Parathyroid adenoma (tissue), 2 donors: ENCODE measurements around the gene MRE11.

Source experiments
- H2AFZ ChIP-seq: fragments of 300-600 bp; sonication (generic); one replicate; pipeline ENCODE4 v1.7.0; 2017; ENCODE audit warnings: antibody characterized with exemption, mild to moderate bottlenecking
- H3K27ac ChIP-seq: fragments of 300-600 bp; sonication (generic); one replicate; pipeline ENCODE4 v1.7.0; 2017
- H3K27me3 ChIP-seq: fragments of 300-600 bp; sonication (generic); one replicate; pipeline ENCODE4 v1.7.0; 2017; ENCODE audit warnings: low read length; ENCODE audit not compliant: control insufficient read depth, insufficient read depth
- H3K36me3 ChIP-seq: fragments of 300-600 bp; sonication (generic); one replicate; pipeline ENCODE4 v1.7.0; 2017; ENCODE audit warnings: low read length; ENCODE audit not compliant: control insufficient read depth, insufficient read depth
- H3K4me1 ChIP-seq: fragments of 300-600 bp; sonication (generic); one replicate; pipeline ENCODE4 v1.7.0; 2017; ENCODE audit warnings: control low read depth
- H3K4me2 ChIP-seq: fragments of 300-600 bp; sonication (generic); one replicate; pipeline ENCODE4 v1.7.0; 2017; ENCODE audit warnings: low read length
- H3K4me3 ChIP-seq: fragments of 300-600 bp; sonication (generic); one replicate; pipeline ENCODE4 v1.7.0; 2017; ENCODE audit warnings: low read depth, low read length
- H3K79me2 ChIP-seq: fragments of 300-600 bp; sonication (generic); one replicate; pipeline ENCODE4 v1.7.0; 2017; ENCODE audit warnings: control low read depth
- H3K9ac ChIP-seq: fragments of 300-600 bp; sonication (generic); one replicate; pipeline ENCODE4 v1.7.0; 2017; ENCODE audit warnings: mild to moderate bottlenecking
- H3K9me3 ChIP-seq: fragments of 300-600 bp; sonication (generic); one replicate; pipeline ENCODE4 v1.7.0; 2017; ENCODE audit warnings: low read length; ENCODE audit not compliant: control insufficient read depth
- TF ChIP-seq, protein P1 (sequence below): fragments of 300-600 bp; sonication (generic); IDR thresholded peaks from one replicate; pipeline ENCODE4 v1.7.0; 2017; ENCODE audit warnings: antibody characterized with exemption, mild to moderate bottlenecking
- donor health status: primary hyperparathyroidism.

MRE11 gene

GRCh38 chr11:94500181-94500580 lies 6.5 kb upstream of the MRE11 start:
- Histone ChIP-seq H2AFZ (no peak overlapping the region), H3K36me3 (no peaks in the 10 kb centered on the region), H3K9ac (no peak overlapping the region), H3K79me2 (no peaks in the 10 kb centered on the region), H3K9me3 (no peaks in the 10 kb centered on the region), H3K4me1 (no peaks in the 10 kb centered on the region), H3K27me3 (no peaks in the 10 kb centered on the region), H3K4me3 (no peak overlapping the region), H3K27ac (no peak overlapping the region), H3K4me2 (no peak overlapping the region)
- TF ChIP-seq, protein P1, sequence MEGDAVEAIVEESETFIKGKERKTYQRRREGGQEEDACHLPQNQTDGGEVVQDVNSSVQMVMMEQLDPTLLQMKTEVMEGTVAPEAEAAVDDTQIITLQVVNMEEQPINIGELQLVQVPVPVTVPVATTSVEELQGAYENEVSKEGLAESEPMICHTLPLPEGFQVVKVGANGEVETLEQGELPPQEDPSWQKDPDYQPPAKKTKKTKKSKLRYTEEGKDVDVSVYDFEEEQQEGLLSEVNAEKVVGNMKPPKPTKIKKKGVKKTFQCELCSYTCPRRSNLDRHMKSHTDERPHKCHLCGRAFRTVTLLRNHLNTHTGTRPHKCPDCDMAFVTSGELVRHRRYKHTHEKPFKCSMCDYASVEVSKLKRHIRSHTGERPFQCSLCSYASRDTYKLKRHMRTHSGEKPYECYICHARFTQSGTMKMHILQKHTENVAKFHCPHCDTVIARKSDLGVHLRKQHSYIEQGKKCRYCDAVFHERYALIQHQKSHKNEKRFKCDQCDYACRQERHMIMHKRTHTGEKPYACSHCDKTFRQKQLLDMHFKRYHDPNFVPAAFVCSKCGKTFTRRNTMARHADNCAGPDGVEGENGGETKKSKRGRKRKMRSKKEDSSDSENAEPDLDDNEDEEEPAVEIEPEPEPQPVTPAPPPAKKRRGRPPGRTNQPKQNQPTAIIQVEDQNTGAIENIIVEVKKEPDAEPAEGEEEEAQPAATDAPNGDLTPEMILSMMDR: no peak

DNA sequence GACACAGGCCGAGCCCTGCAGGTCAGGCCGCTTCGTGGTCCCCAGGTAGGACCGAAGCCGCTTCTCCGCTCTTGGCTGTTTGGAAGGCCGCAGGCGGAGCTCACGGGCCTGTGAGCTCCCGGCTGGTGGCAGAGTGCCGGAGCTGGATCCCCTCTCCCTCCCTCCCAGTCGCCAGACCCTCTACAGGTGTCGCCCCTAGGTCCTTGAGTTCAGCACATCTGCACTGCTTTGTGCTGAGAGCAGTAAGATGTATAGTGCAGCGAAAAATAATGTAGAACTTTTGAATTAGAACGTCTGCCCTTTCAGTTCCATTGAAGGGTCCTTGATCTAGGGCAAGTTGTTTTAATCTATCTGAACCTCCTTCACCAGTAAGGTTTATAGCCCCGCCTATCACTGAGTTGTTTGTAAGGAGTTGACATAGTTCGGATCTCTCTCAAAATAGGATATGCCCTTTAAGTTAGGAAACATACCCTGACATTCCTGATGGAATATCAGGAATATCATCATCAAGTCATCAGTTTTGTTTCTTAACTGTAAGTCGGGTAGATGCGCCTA lies 559 bp upstream of the MRE11 start:
- no peaks in the 10 kb centered on the region for H3K4me1 ChIP-seq
- H3K27me3 ChIP-seq: no peaks in the 10 kb centered on the region
- H3K79me2 ChIP-seq: no peaks in the 10 kb centered on the region
- H3K36me3 ChIP-seq: no peaks in the 10 kb centered on the region
- no peaks in the 10 kb centered on the region for H3K9me3 ChIP-seq
- H3K27ac ChIP-seq: peak overlapping the region; percentile 67
- peak overlapping the region; percentile 90 for H3K4me2 ChIP-seq
- H3K4me3 ChIP-seq: peak overlapping the region; percentile 83
- TF ChIP-seq, protein P1: no peak
- H3K9ac ChIP-seq: peak overlapping the region; percentile 74
- H2AFZ ChIP-seq: peak overlapping the region; percentile 95

DNA sequence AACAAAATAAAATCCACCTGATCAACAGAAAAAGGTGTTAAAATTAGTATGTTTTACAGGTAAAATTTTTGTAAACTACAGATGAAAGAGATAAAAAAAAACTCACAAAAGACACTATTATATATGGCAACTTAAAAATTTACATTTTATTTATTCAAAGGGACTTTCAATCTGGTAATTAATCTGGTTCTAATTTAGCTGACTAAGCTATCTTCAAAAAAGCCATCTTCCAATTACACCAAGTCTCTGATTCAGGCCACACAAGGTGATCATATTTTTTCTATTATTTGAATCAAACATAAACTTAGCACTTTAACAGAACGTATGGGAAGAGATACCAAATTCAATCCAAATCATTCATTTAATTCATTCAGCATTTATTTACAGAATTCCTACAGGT lies 7.6 kb downstream of the MRE11 start:
- no peaks in the 10 kb centered on the region for H3K9me3 ChIP-seq
- TF ChIP-seq, protein P1: no peak
- no peaks in the 10 kb centered on the region for H3K79me2 ChIP-seq
- H3K27me3 ChIP-seq: no peaks in the 10 kb centered on the region
- H3K4me1 ChIP-seq: no peaks in the 10 kb centered on the region
- H3K9ac ChIP-seq: no peak overlapping the region
- H2AFZ ChIP-seq: no peak overlapping the region
- H3K36me3 ChIP-seq: no peaks in the 10 kb centered on the region
- H3K4me3 ChIP-seq: no peak overlapping the region
- H3K4me2 ChIP-seq: no peak overlapping the region
- no peak overlapping the region for H3K27ac ChIP-seq

GRCh38 chr11:94481342-94481741 lies 12.3 kb downstream of the MRE11 start:
- no peak overlapping the region for H3K27ac ChIP-seq
- no peaks in the 10 kb centered on the region for H3K9me3 ChIP-seq
- no peaks in the 10 kb centered on the region for H3K79me2 ChIP-seq
- TF ChIP-seq, protein P1: no peak
- no peak overlapping the region for H2AFZ ChIP-seq
- H3K27me3 ChIP-seq: no peaks in the 10 kb centered on the region
- H3K4me1 ChIP-seq: no peaks in the 10 kb centered on the region
- H3K36me3 ChIP-seq: no peaks in the 10 kb centered on the region
- H3K4me2 ChIP-seq: no peak overlapping the region
- H3K4me3 ChIP-seq: no peak overlapping the region
- H3K9ac ChIP-seq: no peak overlapping the region

- no peaks in the 10 kb centered on the region for H3K79me2 ChIP-seq
- H3K9me3 ChIP-seq: no peaks in the 10 kb centered on the region
- no peaks in the 10 kb centered on the region for H3K36me3 ChIP-seq
- no peak overlapping the region for H3K4me3 ChIP-seq
- H2AFZ ChIP-seq: no peak overlapping the region
- no peaks in the 10 kb centered on the region for H3K27me3 ChIP-seq
- no peak overlapping the region for H3K4me2 ChIP-seq
- H3K4me1 ChIP-seq: no peaks in the 10 kb centered on the region
- no peak overlapping the region for H3K27ac ChIP-seq
- TF ChIP-seq, protein P1: no peak
- H3K9ac ChIP-seq: no peak overlapping the region
Observed at GRCh38 chr11:94477624-94478023, 16.0 kb downstream of the MRE11 start.
